H4 (cell line): ENCODE data around the gene HMOX1. TPM values are rescaled to one million over a fixed set of nuclear protein-coding genes. Genes with fewer than 3 reads are reported as not detected.

ENCODE experiments used
- DNase-seq: peaks from one replicate; pipeline ENCODE4 v3.0.0-alpha.2; 2015; ENCODE audit warnings: low spot score
- total RNA-seq: library from RNA; depleted of rRNA; stranded (reverse); fragments of >200 nt; shearing (Covaris generic); gene quantifications from 2 replicates; pipeline ENCODE4 v1.2.3, GENCODE V29; 2014; rRNA removed

The HMOX1 gene
- total RNA-seq: 49.2 and 59.1 TPM in 2 replicates

DNA sequence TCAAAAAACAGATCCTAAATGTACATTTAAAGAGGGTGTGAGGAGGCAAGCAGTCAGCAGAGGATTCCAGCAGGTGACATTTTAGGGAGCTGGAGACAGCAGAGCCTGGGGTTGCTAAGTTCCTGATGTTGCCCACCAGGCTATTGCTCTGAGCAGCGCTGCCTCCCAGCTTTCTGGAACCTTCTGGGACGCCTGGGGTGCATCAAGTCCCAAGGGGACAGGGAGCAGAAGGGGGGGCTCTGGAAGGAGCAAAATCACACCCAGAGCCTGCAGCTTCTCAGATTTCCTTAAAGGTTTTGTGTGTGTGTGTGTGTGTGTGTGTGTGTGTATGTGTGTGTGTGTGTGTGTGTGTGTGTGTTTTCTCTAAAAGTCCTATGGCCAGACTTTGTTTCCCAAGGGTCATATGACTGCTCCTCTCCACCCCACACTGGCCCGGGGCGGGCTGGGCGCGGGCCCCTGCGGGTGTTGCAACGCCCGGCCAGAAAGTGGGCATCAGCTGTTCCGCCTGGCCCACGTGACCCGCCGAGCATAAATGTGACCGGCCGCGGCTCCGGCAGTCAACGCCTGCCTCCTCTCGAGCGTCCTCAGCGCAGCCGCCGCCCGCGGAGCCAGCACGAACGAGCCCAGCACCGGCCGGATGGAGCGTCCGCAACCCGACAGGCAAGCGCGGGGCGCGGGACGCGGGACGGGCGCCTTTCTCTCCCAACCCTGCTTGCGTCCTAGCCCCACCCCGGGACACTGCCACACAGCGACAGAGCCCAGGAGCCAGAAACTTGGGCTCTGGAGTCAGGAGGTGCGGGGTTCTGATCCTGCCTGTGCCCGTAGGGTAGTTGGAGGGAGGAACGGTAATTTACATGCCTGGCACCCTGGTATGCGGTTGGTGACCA, at the start of gene HMOX1:
TSS of gene HMOX1 (plus strand) at position 560 of the 887 bp plus-strand sequence. CDS start at position 638, 78 bp downstream.
- peak; percentile 67 for DNase-seq

DNA sequence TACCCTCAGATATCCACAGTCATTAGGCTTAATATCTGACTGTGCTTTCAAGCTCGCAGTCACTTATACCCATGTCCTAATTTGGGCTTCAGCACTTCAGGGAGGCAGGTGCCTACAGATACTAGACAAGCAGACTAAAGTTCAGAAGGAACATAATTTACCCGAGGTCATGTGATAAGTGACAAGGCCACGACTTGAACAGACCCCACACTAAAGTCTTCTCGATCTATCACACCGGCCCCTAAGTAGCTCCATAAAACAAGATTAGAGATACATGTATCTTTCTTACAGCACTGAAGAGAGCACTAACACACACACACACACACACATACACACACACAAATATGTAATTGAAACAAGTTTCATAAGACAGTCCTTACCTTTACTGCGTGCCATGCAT, 48.6 kb upstream of the HMOX1 start:
- no peak for DNase-seq

DNA sequence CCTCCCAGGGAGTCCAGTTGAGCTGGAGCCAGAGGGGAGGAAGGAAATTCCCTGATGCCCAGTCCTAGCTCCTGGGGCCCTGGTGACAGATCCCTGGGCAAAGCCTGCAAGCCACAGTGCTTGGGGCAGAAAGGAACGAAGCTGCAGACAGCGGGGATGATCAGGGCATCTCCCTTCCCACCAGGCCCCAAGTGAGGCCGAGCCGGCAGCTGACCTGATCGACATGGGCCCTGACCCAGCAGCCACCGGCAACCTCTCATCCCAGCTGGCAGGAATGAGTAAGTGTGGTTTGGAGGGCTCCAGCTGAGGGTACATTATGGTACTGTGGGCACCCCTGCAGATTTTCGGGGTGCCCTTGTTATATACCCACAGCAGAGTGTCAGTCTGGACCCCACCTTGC, 47.7 kb upstream of the HMOX1 start:
- DNase-seq: no peak

DNA sequence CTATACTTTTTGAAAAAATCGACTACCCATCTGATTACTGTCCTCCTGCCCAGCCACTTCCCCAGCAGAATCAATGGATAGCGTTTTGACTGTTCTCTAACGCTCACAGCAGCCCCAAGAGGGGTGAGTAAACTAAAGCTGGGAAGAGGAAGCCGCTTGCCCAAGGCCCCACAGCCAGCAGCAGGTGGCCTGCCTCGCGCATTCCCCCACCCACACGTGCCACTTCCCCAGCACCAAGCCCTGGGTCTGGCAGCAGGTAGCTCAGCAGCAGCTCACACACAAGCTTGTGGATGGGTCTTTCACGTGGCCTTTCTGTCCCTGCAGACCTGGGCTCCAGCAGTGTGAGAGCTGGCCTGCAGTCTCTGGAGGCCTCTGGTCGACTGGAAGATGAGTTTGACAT, 46.9 kb upstream of the HMOX1 start:
- DNase-seq: no peak

- DNase-seq: no peak
These were observed 45.4 kb upstream of the HMOX1 start for GRCh38 chr22:35335468-35335867.

DNA sequence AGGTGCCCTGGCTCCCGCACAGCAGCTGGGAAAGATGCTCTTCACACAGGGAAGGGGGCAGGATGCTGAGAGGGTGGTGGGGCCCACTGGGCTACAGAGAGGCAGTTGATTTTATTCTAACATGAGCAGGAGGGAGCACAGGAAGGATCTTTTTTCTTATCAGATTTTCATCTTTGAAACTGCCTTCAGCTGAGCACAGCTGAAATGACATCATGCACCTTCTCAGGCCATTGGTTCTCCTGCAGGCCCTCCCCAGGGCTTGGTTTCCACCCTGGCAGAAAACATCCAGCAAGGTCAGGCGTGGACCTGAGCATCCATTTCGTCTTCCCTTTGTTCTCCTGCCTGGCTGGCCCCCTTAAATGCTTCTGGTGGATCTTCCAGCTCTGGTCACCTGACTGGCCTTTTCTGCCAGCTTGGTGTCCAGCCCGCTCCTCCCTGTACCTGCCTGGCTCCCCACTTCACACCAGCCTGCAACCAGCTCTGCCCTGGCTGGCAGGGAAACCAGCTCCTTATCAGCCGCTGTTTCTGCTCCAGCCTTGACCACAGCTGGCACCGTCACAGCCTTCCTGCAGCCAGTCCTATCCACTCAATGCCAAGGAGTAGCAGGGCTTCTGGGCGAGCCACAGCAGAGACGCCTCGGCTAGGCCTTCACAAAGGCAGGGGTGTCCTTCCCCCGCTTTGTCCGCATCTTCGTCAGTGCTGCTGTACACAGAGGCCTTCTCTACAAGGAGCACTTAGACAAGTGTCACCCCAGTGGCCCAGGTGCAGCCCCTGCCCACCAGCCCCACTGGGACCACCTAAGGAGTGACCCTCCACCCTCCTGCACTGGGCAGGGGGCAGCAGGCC, 44.7 kb upstream of the HMOX1 start:
- DNase-seq: no peak

GRCh38 chr22:35337932-35338331, 43.0 kb upstream of the HMOX1 start:
- no peak for DNase-seq

- no peak for DNase-seq
These were observed 39.6 kb upstream of the HMOX1 start for GRCh38 chr22:35341090-35341874.

DNA sequence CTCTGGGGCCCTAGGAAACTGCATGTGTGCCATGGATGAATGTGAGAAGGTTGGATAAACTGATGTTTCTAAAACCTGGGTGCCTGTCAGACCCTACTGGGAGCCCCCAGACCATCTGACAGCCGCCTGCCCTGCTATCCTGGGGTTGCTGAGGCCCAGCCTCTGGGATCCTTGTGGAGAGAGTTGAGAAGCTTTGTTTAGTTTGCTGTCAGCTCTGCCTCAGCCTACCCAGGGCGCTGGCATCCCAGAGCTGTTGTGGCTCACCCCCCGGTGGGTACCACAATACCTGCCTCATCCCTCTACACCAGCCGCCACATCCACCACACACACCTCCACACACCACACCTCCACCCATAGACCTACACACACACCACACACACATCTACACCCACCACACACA, 38.5 kb upstream of the HMOX1 start:
- no peak for DNase-seq

DNA sequence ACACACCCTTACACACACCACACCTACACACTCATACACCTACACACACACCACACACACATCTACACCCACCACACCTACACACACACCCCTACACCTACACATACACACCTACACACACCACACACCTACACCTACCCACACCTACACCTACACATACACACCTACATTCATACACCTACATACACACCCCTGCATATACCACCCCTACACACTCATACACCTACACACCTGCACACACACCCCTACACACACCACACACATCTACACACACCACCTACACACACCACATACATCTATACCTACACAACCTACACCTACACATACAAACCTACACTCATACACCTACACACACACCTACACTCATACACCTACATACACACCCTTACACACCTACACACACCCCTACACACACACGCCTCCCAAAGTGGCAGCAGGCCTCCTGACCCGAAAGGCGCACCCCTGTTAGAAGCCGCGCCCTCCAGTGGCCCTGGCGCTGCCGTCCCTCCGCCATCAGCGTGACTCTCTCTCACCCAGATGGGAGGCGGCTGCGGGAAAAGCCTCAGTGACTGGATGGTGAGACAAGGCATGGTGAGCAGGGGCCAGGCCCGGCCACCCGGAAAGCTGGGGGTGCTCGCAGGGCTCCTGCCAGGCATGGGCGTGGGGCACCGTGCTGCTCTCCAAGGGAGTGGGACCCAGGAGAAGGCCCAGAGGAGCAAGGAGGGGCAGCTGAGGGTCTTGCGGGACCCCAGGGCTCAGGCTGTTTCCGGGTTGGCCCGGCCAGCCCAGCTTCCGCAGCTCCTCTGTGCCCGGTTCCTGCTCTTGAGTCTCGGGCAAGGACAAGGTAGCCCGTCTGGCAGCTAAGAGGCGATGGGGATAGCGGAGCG, 37.0 kb upstream of the HMOX1 start:
- no peak for DNase-seq

GRCh38 chr22:35344956-35345690, 35.8 kb upstream of the HMOX1 start:
- no peak for DNase-seq

DNA sequence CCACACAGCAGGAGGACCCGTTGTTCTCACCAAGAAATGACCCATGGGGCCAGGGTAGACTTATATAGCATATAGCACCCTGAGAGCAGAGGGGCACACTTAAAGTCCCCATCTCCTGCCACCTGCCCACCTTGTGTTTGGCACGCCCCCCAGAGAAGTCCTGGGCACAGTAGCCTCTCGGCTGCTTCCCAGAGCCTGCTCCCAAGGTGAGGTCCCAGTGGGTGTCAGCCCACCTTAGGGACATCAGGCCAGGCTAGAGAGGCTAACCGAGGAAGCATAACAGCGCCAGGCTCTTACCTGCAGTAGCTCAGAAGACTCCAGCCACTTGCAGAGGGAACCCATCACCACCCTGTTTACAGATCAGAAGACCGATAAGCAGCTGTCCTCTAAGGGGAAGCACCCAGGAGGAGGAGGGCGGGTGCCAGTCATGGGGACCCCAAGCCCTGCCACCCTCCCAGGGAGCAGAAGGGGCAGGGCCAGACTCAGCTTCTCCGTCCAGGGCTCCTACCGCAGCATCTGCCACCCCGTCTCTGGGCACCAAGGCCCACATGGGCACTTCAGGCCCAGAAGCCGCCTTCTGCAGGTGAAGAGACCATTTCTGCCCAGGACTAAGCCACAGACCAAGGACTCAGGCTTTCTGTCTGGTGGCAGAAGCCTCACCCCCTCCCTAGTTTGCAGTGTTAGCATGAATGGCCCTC, 34.9 kb upstream of the HMOX1 start:
- no peak for DNase-seq

DNA sequence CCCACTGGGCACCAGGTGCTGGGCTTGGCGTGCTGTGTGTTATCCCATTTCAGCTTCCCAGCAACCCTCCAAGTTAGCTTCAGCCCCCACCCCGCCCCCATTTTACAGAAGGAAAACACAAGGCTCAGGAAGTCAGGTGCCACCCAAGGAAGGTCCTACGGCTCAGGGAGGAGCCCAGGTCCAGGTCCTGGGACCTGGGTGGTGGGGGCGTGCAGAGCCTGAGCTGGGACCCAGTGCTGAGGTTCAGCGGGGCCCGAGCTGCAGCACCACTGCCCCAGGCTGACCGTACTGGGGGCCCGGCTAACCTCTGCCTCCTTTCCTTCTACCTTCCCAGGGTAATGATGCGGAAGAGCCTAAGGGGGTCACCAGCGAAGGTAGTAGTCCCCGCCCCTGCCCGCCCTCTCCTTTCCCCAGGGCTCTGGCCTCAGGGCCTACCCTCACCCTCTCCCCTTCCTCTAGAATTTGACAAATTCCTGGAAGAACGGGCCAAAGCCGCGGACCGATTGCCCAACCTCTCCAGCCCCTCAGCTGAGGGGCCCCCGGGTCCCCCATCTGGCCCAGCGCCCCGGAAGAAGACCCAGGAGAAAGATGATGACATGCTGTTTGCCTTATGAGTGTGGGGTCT, 34.2 kb upstream of the HMOX1 start:
- no peak for DNase-seq

- DNase-seq: no peak
These were observed 33.4 kb upstream of the HMOX1 start for GRCh38 chr22:35347462-35347861.

DNA sequence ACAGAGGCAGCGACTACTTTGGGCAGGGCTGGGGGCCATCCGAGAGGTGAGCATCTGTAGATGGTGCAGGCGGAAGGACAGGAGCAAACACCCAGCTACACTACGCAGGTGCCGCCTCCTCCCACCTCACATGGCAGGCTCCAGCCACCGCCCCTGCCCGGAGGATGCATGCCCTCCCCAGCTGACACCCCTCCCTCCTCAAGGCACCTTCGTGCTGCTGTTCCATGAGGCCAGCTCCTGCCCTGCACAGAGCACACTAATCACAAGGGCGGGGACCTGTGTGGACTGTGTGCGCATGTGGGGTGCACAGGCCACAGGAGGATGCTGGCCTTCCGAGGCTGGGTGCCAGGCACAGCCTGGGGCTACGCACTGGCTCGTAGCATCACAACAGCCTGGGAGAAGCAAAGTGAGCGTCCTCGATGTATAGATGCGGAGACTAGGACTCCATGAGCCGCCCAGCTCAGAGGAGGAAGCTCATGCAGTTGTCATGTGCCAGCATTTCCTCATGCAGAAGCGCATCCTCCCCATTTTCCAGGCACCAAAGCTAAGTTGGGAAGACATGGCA, 32.8 kb upstream of the HMOX1 start:
- no peak for DNase-seq

- DNase-seq: no peak
These were observed 32.2 kb upstream of the HMOX1 start for GRCh38 chr22:35348703-35349102.

- DNase-seq: no peak
These were observed 31.6 kb upstream of the HMOX1 start for GRCh38 chr22:35349368-35349703.

GRCh38 chr22:35349704-35350538, 31.0 kb upstream of the HMOX1 start:
- DNase-seq: no peak
